GM06990 (cell line): ENCODE measurements around the gene GALNT4.

Experiments used
- DNase-seq: peaks from one replicate; pipeline ENCODE4 v3.0.0-alpha.2; 2011; ENCODE audit not compliant: insufficient read length; ENCODE audit errors: extremely low read depth
- H3K27me3 ChIP-seq: replicated peaks from 2 replicates; pipeline ENCODE4 v1.6.0; 2011; ENCODE audit warnings: low read length; ENCODE audit not compliant: control insufficient read depth, insufficient read depth
- H3K36me3 ChIP-seq: 2 replicates; pipeline ENCODE4 v1.5.1; 2011; ENCODE audit warnings: low read length; ENCODE audit not compliant: control insufficient read depth, insufficient read depth
- H3K4me3 ChIP-seq: replicated peaks from 2 replicates; pipeline ENCODE4 v1.5.1; 2011; ENCODE audit warnings: low read depth, mild to moderate bottlenecking, control low read depth, low read length
- CTCF ChIP-seq: IDR thresholded peaks from 2 replicates; pipeline ENCODE4 v1.5.1; 2011; ENCODE audit warnings: low read length, control low read depth, mild to moderate bottlenecking, inconsistent platforms; ENCODE audit not compliant: insufficient read depth, poor library complexity, severe bottlenecking

The GALNT4 gene

GRCh38 chr12:89566615-89567014, 42.0 kb upstream of the GALNT4 start:
- DNase-seq: no peak

GRCh38 chr12:89565002-89565401, 40.4 kb upstream of the GALNT4 start:
- DNase-seq: no peak
- H3K27me3 ChIP-seq: no peaks in the 10 kb centered on the region
- no peaks in the 10 kb centered on the region for H3K36me3 ChIP-seq
- TF ChIP-seq CTCF: no peak
- no peak overlapping the region for H3K4me3 ChIP-seq

More at GRCh38 chr12:89566615-89567014, 42.0 kb upstream of the GALNT4 start:
- no peaks in the 10 kb centered on the region for H3K36me3 ChIP-seq
- no peak for TF ChIP-seq CTCF
- H3K27me3 ChIP-seq: no peaks in the 10 kb centered on the region
- no peak overlapping the region for H3K4me3 ChIP-seq

- Histone ChIP-seq H3K36me3 (no peaks in the 10 kb centered on the region), H3K27me3 (no peaks in the 10 kb centered on the region), H3K4me3 (no peak overlapping the region)
- TF ChIP-seq CTCF: no peak
- no peak for DNase-seq
Measured at GRCh38 chr12:89559753-89560152, 35.2 kb upstream of the GALNT4 start.

GRCh38 chr12:89556976-89557375, 32.4 kb upstream of the GALNT4 start:
- Histone ChIP-seq H3K27me3 (no peaks in the 10 kb centered on the region), H3K4me3 (no peak overlapping the region), H3K36me3 (no peaks in the 10 kb centered on the region)
- DNase-seq: no peak
- no peak for TF ChIP-seq CTCF

- Histone ChIP-seq H3K27me3 (no peaks in the 10 kb centered on the region), H3K4me3 (no peak overlapping the region), H3K36me3 (no peaks in the 10 kb centered on the region)
- TF ChIP-seq CTCF: no peak
- no peak for DNase-seq
Measured at GRCh38 chr12:89552376-89552775, 27.8 kb upstream of the GALNT4 start.

GRCh38 chr12:89551747-89552146, 27.2 kb upstream of the GALNT4 start:
- Histone ChIP-seq H3K27me3 (no peaks in the 10 kb centered on the region), H3K36me3 (no peaks in the 10 kb centered on the region), H3K4me3 (no peak overlapping the region)
- no peak for TF ChIP-seq CTCF
- no peak for DNase-seq
